Esophagus squamous epithelium (tissue), 4 donors: ENCODE data around the gene KCNK18.

Source experiments
- CTCF ChIP-seq, 6 experiments: fragments of 450-650 bp in 4 of 6; fragments of 200-600 bp in 2 of 6; sonication (generic) in 2 of 6; IDR thresholded peaks; one replicate each; pipeline ENCODE4 v1.5.1; 2016 to 2019; ENCODE audit warnings: antibody characterized with exemption in 6 of 6, mild to moderate bottlenecking in 4 of 6, moderate library complexity in 4 of 6
- POLR2A ChIP-seq, 4 donors: fragments of 450-650 bp; IDR thresholded peaks; one replicate each; pipeline ENCODE4 v1.6.1; 2017; ENCODE audit warnings: antibody characterized with exemption in 4 of 4, mild to moderate bottlenecking in 4 of 4, moderate library complexity in 3 of 4

- no peak for TF ChIP-seq CTCF (IDR thresholded peaks at IDR 0.05)
- no peak for TF ChIP-seq POLR2A (IDR thresholded peaks at IDR 0.05)
These were observed at the start of gene KCNK18 for GRCh38 chr10:117197189-117197588.
